ENCODE measurements around the gene IREB2. TPM values are rescaled to one million over a fixed set of nuclear protein-coding genes. Genes with fewer than 3 reads are reported as not detected.
"Not testable (repeated sequence)": the region's sequence is repeated elsewhere in the genome, so short reads cannot be mapped to it uniquely, and the experiment has no call there.

IREB2 gene
- total and polyA plus RNA-seq, 2 donors (not counting 1 experiment from before 2014, with no cell fraction given), result 14.7 to 92.1 TPM

DNA sequence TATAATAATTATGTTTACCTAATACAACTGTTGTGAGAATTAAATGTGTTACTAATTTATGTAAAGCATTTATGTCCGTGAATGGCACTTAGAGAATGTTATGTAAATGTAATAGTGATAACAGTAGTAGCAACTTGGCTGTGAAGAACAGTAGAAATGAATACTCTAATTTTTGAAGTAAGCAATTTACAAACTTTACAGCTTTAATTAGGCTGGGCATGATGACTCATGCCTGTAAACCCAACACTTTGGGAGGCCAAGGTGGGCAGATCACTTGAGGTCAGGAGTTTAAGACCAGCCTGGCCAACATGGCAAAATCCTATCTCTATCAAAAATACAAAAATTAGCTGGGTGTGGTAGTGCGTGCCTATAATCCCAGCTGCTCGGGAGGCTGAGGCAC is 33.9 kb upstream of the IREB2 start:
- H3K4me3 ChIP-seq (ENCODE audit: control extremely low read depth in 1 of 5, extremely low read depth in 1 of 5, insufficient read depth in 1 of 5, low read depth in 2 of 5, low read length in 4 of 5), result no peak overlapping the region
- H3K4me1 Mint-ChIP-seq, result no peaks in the 10 kb centered on the region
- ChIA-PET POLR2A (interaction anchor here (0.7 kb wide), 1 partner anchor 15 kb away, joined by 4 read pairs; no protein-coding TSS in a partner anchor), CTCF (interaction anchor here (0.7 kb wide), 1 partner anchor 125 kb away, joined by 4 read pairs; no protein-coding TSS in a partner anchor)
- no peaks in the 10 kb centered on the region for H4K20me1 ChIP-seq (ENCODE audit: control insufficient read depth, insufficient read depth, low read length, poor library complexity, severe bottlenecking)
- no peak overlapping the region for H3K4me3 Mint-ChIP-seq
- no peaks in the 10 kb centered on the region for H3K36me3 ChIP-seq (replicated peaks in 1 of 2; ENCODE audit: control extremely low read depth in 1 of 2, control insufficient read depth in 1 of 2, extremely low read depth in 1 of 2, insufficient read depth in 2 of 2, low read length in 1 of 2)
- no peak overlapping the region for H3K27ac ChIP-seq (ENCODE audit: low read length in 2 of 2)
- DNase-seq, result no peak
- H3K9ac ChIP-seq (ENCODE audit: low read length), result no peak overlapping the region
- H3K27me3 ChIP-seq (replicated peaks in 1 of 4; ENCODE audit: control extremely low read depth in 1 of 4, control insufficient read depth in 3 of 4, insufficient read depth in 4 of 4, low read length in 3 of 4), result peaks cover 0 to 3% (median 0%) of the 10 kb centered on the region in 4 experiments
- intact Hi-C loops (cut with micrococcal nuclease), result no loop called here
- no peak overlapping the region for H2AFZ ChIP-seq (ENCODE audit: insufficient read depth, low read depth, low read length, poor library complexity, severe bottlenecking)
- no peak overlapping the region for H3K27ac Mint-ChIP-seq
- no peaks in the 10 kb centered on the region for H3K79me2 ChIP-seq (ENCODE audit: control insufficient read depth, insufficient read depth, low read length)
- TF ChIP-seq, protein P1, sequence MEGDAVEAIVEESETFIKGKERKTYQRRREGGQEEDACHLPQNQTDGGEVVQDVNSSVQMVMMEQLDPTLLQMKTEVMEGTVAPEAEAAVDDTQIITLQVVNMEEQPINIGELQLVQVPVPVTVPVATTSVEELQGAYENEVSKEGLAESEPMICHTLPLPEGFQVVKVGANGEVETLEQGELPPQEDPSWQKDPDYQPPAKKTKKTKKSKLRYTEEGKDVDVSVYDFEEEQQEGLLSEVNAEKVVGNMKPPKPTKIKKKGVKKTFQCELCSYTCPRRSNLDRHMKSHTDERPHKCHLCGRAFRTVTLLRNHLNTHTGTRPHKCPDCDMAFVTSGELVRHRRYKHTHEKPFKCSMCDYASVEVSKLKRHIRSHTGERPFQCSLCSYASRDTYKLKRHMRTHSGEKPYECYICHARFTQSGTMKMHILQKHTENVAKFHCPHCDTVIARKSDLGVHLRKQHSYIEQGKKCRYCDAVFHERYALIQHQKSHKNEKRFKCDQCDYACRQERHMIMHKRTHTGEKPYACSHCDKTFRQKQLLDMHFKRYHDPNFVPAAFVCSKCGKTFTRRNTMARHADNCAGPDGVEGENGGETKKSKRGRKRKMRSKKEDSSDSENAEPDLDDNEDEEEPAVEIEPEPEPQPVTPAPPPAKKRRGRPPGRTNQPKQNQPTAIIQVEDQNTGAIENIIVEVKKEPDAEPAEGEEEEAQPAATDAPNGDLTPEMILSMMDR (IDR thresholded peaks at IDR 0.05), result no peak
- TF ChIP-seq EZH2 (IDR thresholded peaks at IDR 0.05; ENCODE audit: borderline replicate concordance, insufficient read depth, low read depth, low read length, poor library complexity, severe bottlenecking), result no peak
- no peaks in the 10 kb centered on the region for H3K4me1 ChIP-seq (ENCODE audit: control insufficient read depth in 2 of 2, insufficient read depth in 2 of 2, low read length in 2 of 2)
- H3K9me3 Mint-ChIP-seq (ENCODE audit: insufficient read depth), result no peaks in the 10 kb centered on the region
- no peak overlapping the region for H3K4me2 ChIP-seq (replicated peaks; ENCODE audit: low read depth, low read length, poor library complexity, severe bottlenecking)
- no peaks in the 10 kb centered on the region for H3K9me3 ChIP-seq (ENCODE audit: control extremely low read depth in 1 of 3, control insufficient read depth in 2 of 3, insufficient read depth in 1 of 3, low read length in 2 of 3)
- no CpG with 5 or more reads among the region's 3 CpGs for WGBS (ENCODE audit: insufficient coverage)
- peaks cover 25% of the 10 kb centered on the region for H3K27me3 Mint-ChIP-seq
- ATAC-seq (ENCODE audit: low read depth), result no peak

GRCh38 chr15:78404796-78405195 is 33.2 kb upstream of the IREB2 start:
- H3K4me2 ChIP-seq (replicated peaks; ENCODE audit: low read depth, low read length, poor library complexity, severe bottlenecking); H4K20me1 ChIP-seq (ENCODE audit: control insufficient read depth, insufficient read depth, low read length, poor library complexity, severe bottlenecking); intact Hi-C loops (cut with micrococcal nuclease); H3K9me3 ChIP-seq (ENCODE audit: control extremely low read depth in 1 of 3, control insufficient read depth in 2 of 3, insufficient read depth in 1 of 3, low read length in 2 of 3); H3K9me3 Mint-ChIP-seq (ENCODE audit: insufficient read depth); CTCF ChIA-PET; H3K27ac Mint-ChIP-seq; H3K4me1 ChIP-seq (ENCODE audit: control insufficient read depth in 2 of 2, insufficient read depth in 2 of 2, low read length in 2 of 2); H3K36me3 ChIP-seq (replicated peaks in 1 of 2; ENCODE audit: control extremely low read depth in 1 of 2, control insufficient read depth in 1 of 2, extremely low read depth in 1 of 2, insufficient read depth in 2 of 2, low read length in 1 of 2); H3K4me1 Mint-ChIP-seq; H3K79me2 ChIP-seq (ENCODE audit: control insufficient read depth, insufficient read depth, low read length); ATAC-seq (ENCODE audit: low read depth); H3K27me3 ChIP-seq (replicated peaks in 1 of 4; ENCODE audit: control extremely low read depth in 1 of 4, control insufficient read depth in 3 of 4, insufficient read depth in 4 of 4, low read length in 3 of 4); H3K27ac ChIP-seq (ENCODE audit: low read length in 2 of 2); H2AFZ ChIP-seq (ENCODE audit: insufficient read depth, low read depth, low read length, poor library complexity, severe bottlenecking); H3K9ac ChIP-seq (ENCODE audit: low read length); H3K4me3 ChIP-seq (ENCODE audit: control extremely low read depth in 1 of 5, extremely low read depth in 1 of 5, insufficient read depth in 1 of 5, low read depth in 2 of 5, low read length in 4 of 5); DNase-seq; H3K4me3 Mint-ChIP-seq: not testable (repeated sequence)
- WGBS (ENCODE audit: insufficient coverage), result 96% methylated on average over 3 of the region's 7 CpGs
- POLR2A ChIA-PET, result interaction anchor here (0.7 kb wide), 1 partner anchor 16 kb away, joined by 4 read pairs; no protein-coding TSS in a partner anchor
- H3K27me3 Mint-ChIP-seq, result peaks cover 25% of the 10 kb centered on the region
